GM23338 (cell line): ENCODE data around the gene CFLAR. TPM values are rescaled to one million over a fixed set of nuclear protein-coding genes. Genes with fewer than 3 reads are reported as not detected.

Source experiments
- ATAC-seq: fragments of 200-7000 bp; cut with Tn5 transposase; 3 replicates; pipeline ENCODE4 v1.9.1; 2020
- DNase-seq: peaks from one replicate; pipeline ENCODE4 v3.0.0-alpha.2; 2015; ENCODE audit warnings: low spot score
- H2AFZ ChIP-seq: fragments of 200-600 bp; sonication (generic); 2 replicates; pipeline ENCODE4 v1.8.0; 2016; ENCODE audit warnings: antibody characterized with exemption, mild to moderate bottlenecking, moderate library complexity
- H3F3A ChIP-seq: fragments of 200-600 bp; sonication (generic); replicated peaks from 2 replicates; pipeline ENCODE4 v1.8.0; 2017; ENCODE audit warnings: antibody characterized with exemption, mixed run types, low read depth
- H3K27ac ChIP-seq: fragments of 200-600 bp; sonication (generic); 2 replicates; pipeline ENCODE4 v1.6.1; 2016; ENCODE audit warnings: low read depth
- H3K27me3 ChIP-seq: fragments of 200-600 bp; sonication (generic); 2 replicates; pipeline ENCODE4 v1.8.0; 2016; ENCODE audit warnings: mild to moderate bottlenecking, mixed run types, moderate library complexity; ENCODE audit not compliant: insufficient read depth
- H3K36me3 ChIP-seq: fragments of 200-600 bp; sonication (generic); 2 replicates; pipeline ENCODE4 v1.8.0; 2016; ENCODE audit warnings: mild to moderate bottlenecking; ENCODE audit not compliant: insufficient read depth
- H3K4me1 ChIP-seq: fragments of 200-600 bp; sonication (generic); 2 replicates; pipeline ENCODE4 v1.8.0; 2016; ENCODE audit warnings: mild to moderate bottlenecking, moderate library complexity; ENCODE audit not compliant: insufficient read depth
- H3K4me2 ChIP-seq: fragments of 200-600 bp; sonication (generic); 2 replicates; pipeline ENCODE4 v1.7.1; 2017; ENCODE audit warnings: mixed run types
- H3K4me3 ChIP-seq: fragments of 200-600 bp; sonication (generic); 2 replicates; pipeline ENCODE4 v1.6.1; 2016; ENCODE audit warnings: mixed run types
- H3K79me2 ChIP-seq: fragments of 200-600 bp; sonication (generic); replicated peaks from 2 replicates; pipeline ENCODE4 v1.8.0; 2017; ENCODE audit warnings: mild to moderate bottlenecking; ENCODE audit not compliant: insufficient read depth
- H3K9me2 ChIP-seq: fragments of 200-600 bp; sonication (generic); 2 replicates; pipeline ENCODE4 v1.8.0; 2017; ENCODE audit not compliant: insufficient read depth
- H4K20me1 ChIP-seq: fragments of 200-600 bp; sonication (generic); replicated peaks from 2 replicates; pipeline ENCODE4 v1.8.0; 2017; ENCODE audit warnings: mild to moderate bottlenecking; ENCODE audit not compliant: insufficient read depth
- H3K27ac Mint-ChIP-seq: 2 replicates; pipeline ENCODE4 v1.8.0; 2020; ENCODE audit warnings: inconsistent platforms, mild to moderate bottlenecking, moderate library complexity, mixed read lengths
- H3K27me3 Mint-ChIP-seq: 3 replicates; pipeline ENCODE4 v1.8.0; 2022; ENCODE audit warnings: low read depth, mild to moderate bottlenecking, moderate library complexity, mixed read lengths, inconsistent platforms; ENCODE audit not compliant: insufficient read depth, poor library complexity
- H3K36me3 Mint-ChIP-seq: 3 replicates; pipeline ENCODE4 v1.8.0; 2021; ENCODE audit warnings: low read depth, mild to moderate bottlenecking, inconsistent platforms, moderate library complexity, mixed read lengths
- H3K4me1 Mint-ChIP-seq: 3 replicates; pipeline ENCODE4 v1.8.0; 2020; ENCODE audit warnings: mild to moderate bottlenecking, inconsistent platforms, mixed read lengths
- H3K4me3 Mint-ChIP-seq: 3 replicates; pipeline ENCODE4 v1.8.0; 2021; ENCODE audit warnings: moderate library complexity, mild to moderate bottlenecking, inconsistent platforms, mixed read lengths
- H3K9me3 Mint-ChIP-seq: 3 replicates; pipeline ENCODE4 v1.8.0; 2020; ENCODE audit warnings: moderate library complexity, mild to moderate bottlenecking, inconsistent platforms, mixed read lengths
- CTCF ChIP-seq, 2 experiments: fragments of 200-600 bp in 1 of 2; sonication (generic) in 1 of 2; conservative IDR thresholded peaks; 2 replicates each; pipeline versions ENCODE4 v1.5.1 to v1.6.1; 2016 to 2017; ENCODE audit warnings: antibody characterized with exemption in 2 of 2, low read depth in 2 of 2, mild to moderate bottlenecking in 2 of 2, moderate library complexity in 1 of 2
- EZH2 ChIP-seq: fragments of 200-600 bp; sonication (generic); IDR thresholded peaks from one replicate; pipeline ENCODE4 v1.8.0; 2017; ENCODE audit warnings: antibody characterized with exemption, mild to moderate bottlenecking, low read depth; ENCODE audit not compliant: unreplicated experiment
- EZH2phosphoT487 ChIP-seq: fragments of 200-600 bp; sonication (generic); IDR thresholded peaks from one replicate; pipeline ENCODE4 v1.8.1; 2018; ENCODE audit warnings: antibody characterized with exemption; ENCODE audit not compliant: unreplicated experiment
- REST ChIP-seq: IDR thresholded peaks from one replicate; pipeline ENCODE4 v1.6.1; 2018; ENCODE audit warnings: antibody characterized with exemption; ENCODE audit not compliant: unreplicated experiment
- STAT1 ChIP-seq: IDR thresholded peaks from one replicate; pipeline ENCODE4 v1.6.1; 2016; ENCODE audit warnings: antibody characterized with exemption; ENCODE audit not compliant: unreplicated experiment
- ZNF114 ChIP-seq: fragments of 250-450 bp; sonication (Bioruptor Pico); IDR thresholded peaks from 2 replicates; pipeline ENCODE4 v1.5.0; 2020; ENCODE audit warnings: mild to moderate bottlenecking, moderate library complexity
- ZNF331 ChIP-seq: fragments of 250-450 bp; sonication (Bioruptor Pico); IDR thresholded peaks from 2 replicates; pipeline ENCODE4 v1.5.0; 2020; ENCODE audit warnings: low read depth, mild to moderate bottlenecking, moderate library complexity
- ZNF462 ChIP-seq: fragments of 250-450 bp; sonication (Bioruptor Pico); IDR thresholded peaks from 2 replicates; pipeline ENCODE4 v1.5.0; 2020; ENCODE audit warnings: mild to moderate bottlenecking, moderate library complexity
- polyA plus RNA-seq: library from polyadenylated mRNA; unstranded; fragments of >200 nt; fragmentation: Nextera tagmentation; extraction: Ambion mirVana; gene quantifications from 2 replicates; pipeline ENCODE4 v1.2.1, GENCODE V29; 2016
- total RNA-seq: library from RNA; depleted of rRNA; stranded (reverse); fragments of >200 nt; shearing (Covaris generic); gene quantifications from 2 replicates; pipeline ENCODE4 v1.2.3, GENCODE V29; 2014

The CFLAR gene
- total and polyA plus RNA-seq, 2 experiments from 2014 or later = 10.1 to 15.1 TPM

GRCh38 chr2:201186982-201187381 lies 71.0 kb downstream of the CFLAR start:
- Histone ChIP-seq H3K9me2 (no peaks in the 10 kb centered on the region), H3F3A (no peaks in the 10 kb centered on the region), H4K20me1 (no peaks in the 10 kb centered on the region), H3K27ac (no peak overlapping the region), H2AFZ (no peak overlapping the region), H3K79me2 (no peaks in the 10 kb centered on the region), H3K4me2 (no peak overlapping the region), H3K36me3 (no peaks in the 10 kb centered on the region), H3K27me3 (no peaks in the 10 kb centered on the region), H3K4me1 (no peaks in the 10 kb centered on the region), H3K4me3 (no peak overlapping the region)
- Mint-ChIP-seq H3K4me3 (no peak overlapping the region), H3K36me3 (peaks cover 6% of the 10 kb centered on the region; the same call in 1 of the 3 replicates), H3K27ac (no peak overlapping the region), H3K4me1 (peaks cover 6% of the 10 kb centered on the region; the same call in 2 of the 3 replicates), H3K27me3 (peaks cover 3% of the 10 kb centered on the region), H3K9me3 (no peaks in the 10 kb centered on the region)
- DNase-seq (no peak), ATAC-seq (no peak)
- TF ChIP-seq REST = no peak
- TF ChIP-seq ZNF114 (CRISPR knock-in tag) = no peak
- no peak for TF ChIP-seq ZNF331 (CRISPR knock-in tag)
- no peak for TF ChIP-seq EZH2phosphoT487
- no peak for TF ChIP-seq CTCF (conservative IDR thresholded peaks at IDR 0.05; ENCODE audit: low read depth in 2 of 2)
- no peak for TF ChIP-seq EZH2

DNA sequence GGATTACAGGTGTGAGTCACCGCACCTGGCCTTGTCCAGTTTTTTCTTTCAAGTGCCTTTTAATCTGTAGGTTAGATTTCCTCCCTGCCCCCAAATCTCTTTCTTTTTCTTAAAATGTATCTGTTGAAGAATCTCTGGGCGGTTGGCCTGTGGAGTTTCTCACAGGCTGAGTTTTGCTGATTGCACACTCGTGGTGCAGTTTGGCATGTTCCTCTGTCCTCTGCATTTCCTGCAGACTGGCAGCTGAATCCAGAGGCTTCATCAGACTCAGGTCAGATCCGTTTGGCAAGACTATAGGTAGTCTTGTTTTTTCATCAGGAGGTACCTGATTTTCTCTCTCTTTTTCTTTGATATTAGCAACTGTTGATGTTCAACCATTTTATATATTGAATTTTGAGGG lies 72.5 kb downstream of the CFLAR start:
- H3K27me3 Mint-ChIP-seq = peaks cover 3% of the 10 kb centered on the region
- H3K79me2 ChIP-seq = no peaks in the 10 kb centered on the region
- H3K27ac ChIP-seq = no peak overlapping the region
- no peak for DNase-seq
- H4K20me1 ChIP-seq = no peaks in the 10 kb centered on the region
- no peak for ATAC-seq
- no peaks in the 10 kb centered on the region for H3K9me2 ChIP-seq
- H3K27ac Mint-ChIP-seq = no peak overlapping the region
- H3K36me3 Mint-ChIP-seq = peaks cover 6% of the 10 kb centered on the region; the same call in 1 of the 3 replicates
- H3K4me2 ChIP-seq = no peak overlapping the region
- H3K4me3 ChIP-seq = no peak overlapping the region
- H3F3A ChIP-seq = no peaks in the 10 kb centered on the region
- no peak overlapping the region for H2AFZ ChIP-seq
- no peaks in the 10 kb centered on the region for H3K27me3 ChIP-seq
- H3K4me1 ChIP-seq = no peaks in the 10 kb centered on the region
- peaks cover 1% of the 10 kb centered on the region; the same call in 2 of the 3 replicates for H3K4me1 Mint-ChIP-seq
- H3K4me3 Mint-ChIP-seq = no peak overlapping the region
- no peaks in the 10 kb centered on the region for H3K36me3 ChIP-seq
- H3K9me3 Mint-ChIP-seq = no peaks in the 10 kb centered on the region
- no peak for TF ChIP-seq ZNF462 (CRISPR knock-in tag)
- TF ChIP-seq CTCF (conservative IDR thresholded peaks at IDR 0.05; ENCODE audit: low read depth in 2 of 2) = no peak
- no peak for TF ChIP-seq STAT1
